Measurements from ENCODE around the gene SRSF1. TPM values are rescaled to one million over a fixed set of nuclear protein-coding genes. Genes with fewer than 3 reads are reported as not detected.

The SRSF1 gene
- total and polyA plus RNA-seq, 2 of the 4 experiments (the other 2 are of a cell fraction): 190 to 357 TPM

DNA sequence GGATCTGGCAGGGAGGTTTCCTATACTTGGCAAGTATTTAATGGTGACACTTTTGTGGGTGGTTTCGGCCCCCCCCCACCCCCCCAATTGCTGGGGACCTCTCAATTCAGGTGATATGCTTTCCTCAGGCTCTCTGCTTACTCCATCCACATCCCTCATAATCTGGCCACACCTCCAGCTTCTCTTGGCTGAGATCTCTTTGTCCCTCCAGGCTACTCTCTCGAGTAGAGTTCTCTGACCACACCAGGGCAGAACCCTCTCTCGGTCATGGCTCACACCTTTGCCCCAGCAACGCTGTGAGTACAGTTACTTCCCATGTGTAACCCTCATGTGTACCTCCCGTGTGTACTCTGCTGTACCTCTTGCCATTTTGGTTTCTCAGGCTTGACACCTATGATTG, 34.1 kb upstream of the SRSF1 start:
- H2BK15ac ChIP-seq (ENCODE audit: low read depth, low read length): no peak overlapping the region
- no peak overlapping the region for H3K4ac ChIP-seq (ENCODE audit: low read depth, low read length)
- no peaks in the 10 kb centered on the region for H3K9me1 ChIP-seq (ENCODE audit: insufficient read depth, low read length)
- H3K14ac ChIP-seq (replicated peaks; ENCODE audit: low read depth, low read length): no peak overlapping the region
- dilution Hi-C loops (cut with HindIII; ENCODE audit: low sequenced_read_pairs, unreplicated experiment) (no loop called here), intact Hi-C loops (cut with micrococcal nuclease) (no loop called here), in situ Hi-C loops (cut with MboI; ENCODE audit: low sequenced_read_pairs) (no loop called here)
- H4K5ac ChIP-seq (ENCODE audit: low read depth, low read length): no peak overlapping the region
- no peak overlapping the region for H3K18ac ChIP-seq (ENCODE audit: low read depth, low read length)
- H3K4me1 ChIP-seq (ENCODE audit: control insufficient read depth, insufficient read depth, low read length): no peaks in the 10 kb centered on the region
- H3K36me3 ChIP-seq (ENCODE audit: control insufficient read depth, insufficient read depth, low read length): no peaks in the 10 kb centered on the region
- ChIA-PET CTCF (interaction anchor here (1.0 kb wide), 1 partner anchor 16 kb away, joined by 3 read pairs; no protein-coding TSS in a partner anchor), POLR2A (ENCODE audit: unreplicated experiment) (no interaction called here)
- no peak overlapping the region for H3K23ac ChIP-seq (ENCODE audit: low read depth, low read length)
- no peak overlapping the region for H3K56ac ChIP-seq (ENCODE audit: extremely low read depth, insufficient read depth, low read length)
- H2BK5ac ChIP-seq (ENCODE audit: low read depth, low read length, poor library complexity, severe bottlenecking): no peak overlapping the region
- H3K27me3 ChIP-seq (ENCODE audit: control insufficient read depth, insufficient read depth, low read length): peaks cover 20% of the 10 kb centered on the region
- ATAC-seq (ENCODE audit: low read depth) (no peak), DNase-seq (no peak)
- WGBS, 2 experiments (ENCODE audit: extremely low coverage in 2 of 2, insufficient read length in 1 of 2): 40% methylated on average over 1 of the region's 5 CpGs; no CpG with 5 or more reads in 1 of the 2 experiments
- no peak overlapping the region for H2AK9ac ChIP-seq (replicated peaks; ENCODE audit: low read depth, low read length, poor library complexity)
- no peaks in the 10 kb centered on the region for H3K79me1 ChIP-seq (ENCODE audit: low read depth in 1 of 2, low read length in 2 of 2)
- no peak overlapping the region for H3K4me2 ChIP-seq (ENCODE audit: low read depth, low read length)
- no peaks in the 10 kb centered on the region for H3K9me3 ChIP-seq (ENCODE audit: control insufficient read depth, insufficient read depth, low read length)
- no TSS peak for BruUV-seq (replicated peaks)
- H2AFZ ChIP-seq (replicated peaks; ENCODE audit: low read length, poor library complexity): no peak overlapping the region
- no peak overlapping the region for H2BK120ac ChIP-seq (ENCODE audit: low read depth, low read length)
- H4K91ac ChIP-seq (ENCODE audit: insufficient read depth, low read depth, low read length): no peak overlapping the region
- H2AK5ac ChIP-seq (ENCODE audit: low read depth, low read length): no peak overlapping the region
- no peak overlapping the region for H3K9ac ChIP-seq (ENCODE audit: low read depth, low read length)
- H2BK20ac ChIP-seq (ENCODE audit: low read depth, low read length): no peak overlapping the region
- TF ChIP-seq, protein P1, sequence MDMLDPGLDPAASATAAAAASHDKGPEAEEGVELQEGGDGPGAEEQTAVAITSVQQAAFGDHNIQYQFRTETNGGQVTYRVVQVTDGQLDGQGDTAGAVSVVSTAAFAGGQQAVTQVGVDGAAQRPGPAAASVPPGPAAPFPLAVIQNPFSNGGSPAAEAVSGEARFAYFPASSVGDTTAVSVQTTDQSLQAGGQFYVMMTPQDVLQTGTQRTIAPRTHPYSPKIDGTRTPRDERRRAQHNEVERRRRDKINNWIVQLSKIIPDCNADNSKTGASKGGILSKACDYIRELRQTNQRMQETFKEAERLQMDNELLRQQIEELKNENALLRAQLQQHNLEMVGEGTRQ (IDR thresholded peaks at IDR 0.05; ENCODE audit: low read depth, low read length): no peak
- TF ChIP-seq POLR2A (IDR thresholded peaks at IDR 0.05; ENCODE audit: low read depth, low read length) (no peak), SMC3 (IDR thresholded peaks at IDR 0.05; ENCODE audit: low read depth, low read length) (no peak), MAFK (IDR thresholded peaks at IDR 0.05; ENCODE audit: low read depth, low read length) (no peak), CEBPB (IDR thresholded peaks at IDR 0.05; ENCODE audit: low read depth, low read length) (no peak), RAD21 (IDR thresholded peaks at IDR 0.05; ENCODE audit: low read length) (no peak), RCOR1 (IDR thresholded peaks at IDR 0.05; ENCODE audit: insufficient replicate concordance, low read length) (no peak), NFE2L2 (IDR thresholded peaks at IDR 0.05; ENCODE audit: low read depth, low read length) (no peak), FOS (IDR thresholded peaks at IDR 0.05; ENCODE audit: low read depth, low read length) (no peak), RFX5 (IDR thresholded peaks at IDR 0.05; ENCODE audit: low read depth, low read length) (no peak), MXI1 (IDR thresholded peaks at IDR 0.05; ENCODE audit: borderline replicate concordance, low read depth, low read length) (no peak), BHLHE40 (IDR thresholded peaks at IDR 0.05; ENCODE audit: low read depth, low read length) (no peak)
- TF ChIP-seq, protein P2, sequence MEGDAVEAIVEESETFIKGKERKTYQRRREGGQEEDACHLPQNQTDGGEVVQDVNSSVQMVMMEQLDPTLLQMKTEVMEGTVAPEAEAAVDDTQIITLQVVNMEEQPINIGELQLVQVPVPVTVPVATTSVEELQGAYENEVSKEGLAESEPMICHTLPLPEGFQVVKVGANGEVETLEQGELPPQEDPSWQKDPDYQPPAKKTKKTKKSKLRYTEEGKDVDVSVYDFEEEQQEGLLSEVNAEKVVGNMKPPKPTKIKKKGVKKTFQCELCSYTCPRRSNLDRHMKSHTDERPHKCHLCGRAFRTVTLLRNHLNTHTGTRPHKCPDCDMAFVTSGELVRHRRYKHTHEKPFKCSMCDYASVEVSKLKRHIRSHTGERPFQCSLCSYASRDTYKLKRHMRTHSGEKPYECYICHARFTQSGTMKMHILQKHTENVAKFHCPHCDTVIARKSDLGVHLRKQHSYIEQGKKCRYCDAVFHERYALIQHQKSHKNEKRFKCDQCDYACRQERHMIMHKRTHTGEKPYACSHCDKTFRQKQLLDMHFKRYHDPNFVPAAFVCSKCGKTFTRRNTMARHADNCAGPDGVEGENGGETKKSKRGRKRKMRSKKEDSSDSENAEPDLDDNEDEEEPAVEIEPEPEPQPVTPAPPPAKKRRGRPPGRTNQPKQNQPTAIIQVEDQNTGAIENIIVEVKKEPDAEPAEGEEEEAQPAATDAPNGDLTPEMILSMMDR (conservative IDR thresholded peaks at IDR 0.05; ENCODE audit: low read depth, low read length): no peak
- TF ChIP-seq, protein P3, sequence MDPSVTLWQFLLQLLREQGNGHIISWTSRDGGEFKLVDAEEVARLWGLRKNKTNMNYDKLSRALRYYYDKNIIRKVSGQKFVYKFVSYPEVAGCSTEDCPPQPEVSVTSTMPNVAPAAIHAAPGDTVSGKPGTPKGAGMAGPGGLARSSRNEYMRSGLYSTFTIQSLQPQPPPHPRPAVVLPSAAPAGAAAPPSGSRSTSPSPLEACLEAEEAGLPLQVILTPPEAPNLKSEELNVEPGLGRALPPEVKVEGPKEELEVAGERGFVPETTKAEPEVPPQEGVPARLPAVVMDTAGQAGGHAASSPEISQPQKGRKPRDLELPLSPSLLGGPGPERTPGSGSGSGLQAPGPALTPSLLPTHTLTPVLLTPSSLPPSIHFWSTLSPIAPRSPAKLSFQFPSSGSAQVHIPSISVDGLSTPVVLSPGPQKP (IDR thresholded peaks at IDR 0.05; ENCODE audit: borderline replicate concordance, low read depth, low read length): no peak
- no peak overlapping the region for H3K27ac ChIP-seq (ENCODE audit: insufficient read depth, low read length)
- no peak overlapping the region for H4K8ac ChIP-seq (ENCODE audit: low read depth in 2 of 2, low read length in 2 of 2)
- H3K4me3 ChIP-seq (ENCODE audit: insufficient read depth, low read depth, low read length): no peak overlapping the region
- H4K20me1 ChIP-seq (ENCODE audit: insufficient read depth, low read length): no peaks in the 10 kb centered on the region

Measured in IMR-90 (cell line).